HG03025 (cell line): ENCODE results near the gene CCN2.
"Not testable (repeated sequence)": the region's sequence is repeated elsewhere in the genome, so short reads cannot be mapped to it uniquely, and the experiment has no call there.

Experiments
- ATAC-seq: cut with Tn5 transposase; IDR thresholded peaks from one replicate; pipeline ENCODE4 v1.9.1; 2021; ENCODE audit warnings: mild to moderate bottlenecking, moderate library complexity; ENCODE audit not compliant: unreplicated experiment, low FRiP score

The CCN2 gene

DNA sequence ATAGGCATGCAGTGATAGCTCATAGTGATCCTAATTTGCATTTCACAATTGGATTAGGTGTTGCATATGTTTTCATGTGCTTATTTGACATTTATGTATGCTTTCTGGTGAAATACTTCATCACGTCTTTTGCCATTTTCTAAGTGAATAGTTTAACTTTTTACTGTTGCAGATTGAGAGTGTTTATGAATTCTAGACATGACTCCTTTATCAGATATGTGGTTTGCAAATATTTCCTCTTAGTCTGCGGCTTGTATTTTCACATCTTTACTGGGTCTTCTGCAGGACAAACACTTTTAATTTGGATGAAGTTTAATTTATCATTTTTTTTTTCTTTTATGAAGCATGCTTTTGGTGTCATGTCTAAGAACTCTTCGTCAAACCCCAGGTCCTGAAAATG is 39.2 kb downstream of the CCN2 start:
- ATAC-seq = no peak

DNA sequence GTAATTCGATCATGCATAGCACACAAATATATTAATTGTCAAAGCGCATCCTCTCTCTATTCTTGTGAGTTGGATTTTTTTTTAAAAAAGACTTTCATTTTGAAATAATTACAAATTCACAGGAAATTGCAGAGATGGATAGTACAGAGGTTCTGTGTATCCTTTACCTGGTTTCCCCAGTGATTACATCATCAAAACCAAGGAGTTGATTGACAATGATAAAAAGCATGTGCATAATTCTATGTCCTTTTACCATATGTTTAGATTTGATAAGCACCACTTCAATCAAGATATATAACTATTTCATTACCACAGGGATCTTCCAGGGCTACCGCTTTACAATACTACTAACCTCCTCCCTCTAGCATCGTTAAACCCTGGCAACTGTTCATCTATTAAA is 40.2 kb downstream of the CCN2 start:
- ATAC-seq = no peak

DNA sequence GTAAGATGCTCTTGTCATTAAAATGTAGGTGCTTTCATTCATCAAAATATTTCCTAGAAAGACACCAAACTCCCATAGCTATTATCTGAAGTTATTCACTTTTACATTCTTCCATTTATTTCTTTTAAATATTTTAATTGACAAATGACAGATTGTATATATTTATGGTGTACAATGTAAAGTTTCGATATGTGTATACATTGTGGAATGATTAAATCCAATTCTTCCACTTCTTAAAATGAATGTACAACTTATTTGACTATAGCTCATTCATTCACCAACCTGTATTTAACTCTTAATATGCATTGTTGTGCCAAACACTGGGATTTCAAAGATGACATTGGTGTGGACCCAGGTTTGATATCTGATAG is 41.0 kb downstream of the CCN2 start:
- no peak for ATAC-seq

DNA sequence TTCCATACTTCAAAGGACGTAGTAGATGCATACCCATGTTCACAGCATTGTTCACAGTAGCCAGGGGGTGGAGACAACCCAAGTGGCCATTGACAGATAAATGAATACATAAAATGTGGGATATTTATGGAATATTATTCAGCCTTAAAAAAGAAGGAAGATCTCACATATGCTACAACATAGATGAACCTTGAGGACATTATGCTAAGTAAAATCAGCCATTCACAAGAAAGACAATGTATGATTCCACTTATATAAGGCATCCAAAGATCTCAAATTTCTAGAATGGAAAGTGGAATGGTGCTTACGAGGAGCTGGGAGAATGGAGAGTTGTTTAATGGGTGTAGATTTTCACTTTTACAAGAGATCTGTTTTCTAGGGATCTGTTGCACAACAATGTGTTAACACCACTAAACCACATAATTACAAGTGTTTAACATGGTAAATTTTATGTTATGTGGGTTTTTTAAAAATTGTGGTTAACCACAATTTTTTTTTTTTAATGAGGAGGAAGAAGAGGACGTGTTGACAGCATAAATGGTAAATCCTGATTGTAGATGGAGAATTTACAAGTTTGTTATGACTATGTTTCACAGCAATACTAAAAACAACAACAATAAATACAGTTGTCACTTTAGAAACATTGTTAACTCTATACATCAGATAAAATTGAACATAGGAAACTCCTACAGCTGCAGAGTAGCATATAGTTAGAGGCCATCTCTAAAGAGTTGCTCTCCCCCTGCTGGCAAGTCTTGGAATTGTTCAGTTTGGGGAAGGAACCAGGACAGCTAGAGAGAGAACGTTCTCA is 41.6 kb downstream of the CCN2 start:
- ATAC-seq = peak; percentile 99

DNA sequence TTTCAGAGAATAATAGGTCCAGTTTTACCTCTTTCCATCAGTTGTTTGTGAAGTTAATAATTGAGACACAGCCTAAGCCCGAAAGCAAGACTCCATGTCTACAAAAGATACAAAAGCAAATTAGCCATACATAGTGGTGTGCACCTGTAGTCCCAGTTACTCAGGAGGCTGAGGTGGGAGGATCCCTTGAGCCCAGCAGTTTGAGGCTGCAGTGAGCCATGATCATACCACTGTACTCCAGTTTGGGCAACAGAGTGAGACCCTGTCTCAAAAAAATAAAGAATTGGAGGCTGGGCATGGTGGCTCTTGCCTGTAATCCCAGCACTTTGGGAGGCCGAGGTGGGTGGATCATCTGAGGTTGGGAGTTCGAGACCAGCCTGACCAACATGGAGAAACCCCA is 42.4 kb downstream of the CCN2 start:
- ATAC-seq = not testable (repeated sequence)

GRCh38 chr6:131903734-131904133 is 47.4 kb downstream of the CCN2 start:
- not testable (repeated sequence) for ATAC-seq

DNA sequence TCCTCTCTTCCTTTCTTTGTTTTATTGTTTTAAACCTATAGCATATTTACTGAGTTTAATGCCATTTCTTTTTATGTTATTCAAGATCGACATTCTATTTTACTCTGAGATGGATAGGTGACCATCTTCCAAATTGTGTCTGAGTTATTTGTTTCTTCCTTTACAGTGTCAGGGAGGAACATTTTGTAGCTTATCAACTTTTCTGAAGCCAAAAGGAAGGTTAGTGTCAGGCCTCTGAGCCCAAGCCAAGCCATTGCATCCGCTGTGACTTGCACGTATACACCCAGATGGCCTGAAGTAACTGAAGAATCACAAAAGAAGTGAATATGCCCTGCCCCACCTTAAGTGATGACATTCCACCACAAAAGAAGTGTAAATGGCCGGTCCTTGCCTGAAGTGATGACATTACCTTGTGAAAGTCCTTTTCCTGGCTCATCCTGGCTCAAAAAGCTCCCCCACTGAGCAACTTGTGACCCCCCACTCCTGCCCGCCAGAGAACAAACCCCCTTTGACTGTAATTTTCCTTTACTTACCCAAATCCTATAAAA is 49.8 kb downstream of the CCN2 start:
- not testable (repeated sequence) for ATAC-seq

DNA sequence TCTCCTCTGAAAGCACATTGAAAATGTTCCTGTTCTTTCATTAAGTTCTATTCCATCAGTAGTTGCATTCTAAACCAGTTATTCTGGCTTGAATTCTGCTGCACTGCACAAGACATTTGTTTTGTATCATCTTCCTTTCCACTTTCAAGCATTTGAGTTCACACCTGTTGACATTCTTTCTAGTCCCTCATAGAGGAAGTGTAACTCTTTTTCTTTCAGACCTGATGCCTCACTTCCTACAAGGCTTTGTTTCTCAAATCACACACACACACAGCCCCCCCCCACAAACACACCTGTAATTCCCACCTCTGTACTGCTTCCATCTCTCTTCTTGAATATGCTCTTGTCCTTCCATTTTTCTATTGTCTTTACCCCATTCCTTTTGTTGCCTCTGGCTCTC is 50.9 kb downstream of the CCN2 start:
- no peak for ATAC-seq

DNA sequence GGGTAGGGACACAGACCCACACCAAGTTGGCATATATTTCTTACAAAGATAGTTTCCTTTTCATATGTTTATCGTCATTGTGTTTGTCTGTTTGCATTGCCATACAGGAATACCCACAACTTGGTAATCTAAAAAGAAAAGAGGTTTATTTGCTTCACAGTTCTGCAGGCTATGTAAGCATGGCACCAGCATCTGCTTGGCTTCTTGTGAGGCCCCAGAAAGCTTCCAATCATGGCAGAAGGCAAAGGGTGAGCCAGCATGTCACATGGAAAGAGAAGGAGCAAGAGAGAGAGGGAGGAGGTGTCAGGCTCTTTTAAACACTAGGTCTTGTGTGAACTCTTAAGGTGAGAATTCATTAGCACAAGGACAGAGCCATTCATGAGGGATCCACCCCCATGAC is 52.5 kb downstream of the CCN2 start:
- no peak for ATAC-seq
